Panc1 (cell line): ENCODE results near the gene SLC25A43. TPM values are rescaled to one million over a fixed set of nuclear protein-coding genes. Genes with fewer than 3 reads are reported as not detected.

ENCODE experiments used
- ATAC-seq: fragments of 200-7000 bp; cut with Tn5 transposase; 2 replicates; pipeline ENCODE4 v1.9.1; 2020; ENCODE audit warnings: mild to moderate bottlenecking, moderate library complexity
- Bru-seq: library from RNA; stranded (reverse); fragments of 400-500 nt; gene quantifications from one replicate; lab custom pipeline; 2021; lab: Mats Ljungman, UMichigan
- BruChase-seq, 2 experiments: library from RNA; stranded (reverse); fragments of 400-500 nt; gene quantifications; one replicate each; lab custom pipeline; 2021; lab: Mats Ljungman, UMichigan
- BruUV-seq: library from RNA; stranded (reverse); fragments of 400-500 nt; replicated peaks from 2 replicates; lab custom pipeline; 2021; lab: Mats Ljungman, UMichigan
- CTCF ChIA-PET: fragments of 300-600 bp; sonication (Branson Sonifier 250); formaldehyde crosslinking; loops from one replicate; lab custom pipeline; 2022; ENCODE audit warnings: antibody characterized with exemption; lab: Charles Lee
- POLR2A ChIA-PET: fragments of 300-600 bp; sonication (Branson Sonifier 250); formaldehyde crosslinking; loops from one replicate; lab custom pipeline; 2022; ENCODE audit warnings: antibody characterized with exemption; lab: Charles Lee
- DNase-seq: peaks from one replicate; pipeline ENCODE4 v3.0.0-alpha.2; 2010; ENCODE audit warnings: low read depth, low spot score
- H3K27ac ChIP-seq: 2 replicates; pipeline ENCODE4 v1.5.1; 2011; ENCODE audit warnings: mild to moderate bottlenecking, low read length, inconsistent platforms
- H3K27me3 ChIP-seq: fragments of 200-500 bp; sonication (Bioruptor generic); 2 replicates; pipeline ENCODE4 v1.6.0; 2014; ENCODE audit warnings: low read length, inconsistent platforms; ENCODE audit not compliant: control insufficient read depth, insufficient read depth
- H3K36me3 ChIP-seq: fragments of 200-500 bp; sonication (Bioruptor generic); 2 replicates; pipeline ENCODE4 v1.5.1; 2014; ENCODE audit warnings: inconsistent platforms, mild to moderate bottlenecking, low read length, moderate library complexity; ENCODE audit not compliant: control insufficient read depth, insufficient read depth
- H3K4me1 ChIP-seq: 2 replicates; pipeline ENCODE4 v1.5.1; 2011; ENCODE audit warnings: inconsistent platforms, mild to moderate bottlenecking, low read length, moderate library complexity; ENCODE audit not compliant: control insufficient read depth, insufficient read depth
- H3K4me3 ChIP-seq, 2 experiments: 2 replicates each; pipeline ENCODE4 v1.5.1; 2011 to 2012; ENCODE audit warnings: low read depth in 2 of 2, low read length in 2 of 2, mild to moderate bottlenecking in 2 of 2, inconsistent platforms in 1 of 2, moderate library complexity in 1 of 2
- H3K9me3 ChIP-seq: fragments of 200-500 bp; sonication (Bioruptor generic); 2 replicates; pipeline ENCODE4 v1.5.1; 2014; ENCODE audit warnings: low read depth, mild to moderate bottlenecking, inconsistent platforms, low read length, moderate library complexity; ENCODE audit not compliant: control insufficient read depth, insufficient read depth
- POLR2AphosphoS5 ChIP-seq: IDR thresholded peaks from 2 replicates; pipeline ENCODE4 v1.6.1; 2012; ENCODE audit warnings: mild to moderate bottlenecking, low read depth, low read length, moderate library complexity
- SIN3A ChIP-seq: IDR thresholded peaks from 2 replicates; pipeline ENCODE4 v1.6.1; 2012; ENCODE audit warnings: low read depth, mild to moderate bottlenecking, low read length, moderate library complexity, borderline replicate concordance; ENCODE audit not compliant: insufficient read depth
- TCF7L2 ChIP-seq: IDR thresholded peaks from 2 replicates; pipeline ENCODE4 v1.6.1; 2011; ENCODE audit warnings: mild to moderate bottlenecking, low read depth, low read length, inconsistent platforms
- in situ Hi-C: cut with HindIII; loops from 2 replicates; pipeline ENCODE4 v1.10.0; 2016; ENCODE audit warnings: low sequenced_read_pairs, low pct_unique_long_range_greater_than_20kb
- intact Hi-C: fragments of 100-400 bp; cut with micrococcal nuclease; formaldehyde crosslinking; loops from one replicate; pipeline ENCODE4 v1.10.0; 2022; ENCODE audit not compliant: unreplicated experiment
- long read RNA-seq: library from polyadenylated mRNA; unstranded; transcript quantifications from one replicate; pipeline ENCODE4 v2.0.0, GENCODE V29; 2021; ENCODE audit not compliant: unreplicated experiment
- polyA plus RNA-seq: library from polyadenylated mRNA; unstranded; fragments of >200 nt; gene quantifications from one replicate; pipeline ENCODE4 v1.2.1, GENCODE V29; 2012; ENCODE audit warnings: missing spikeins; ENCODE audit not compliant: insufficient read length
- total RNA-seq: library from RNA; stranded (reverse); gene quantifications from one replicate; pipeline ENCODE4 v1.2.1, GENCODE V29; 2021; ENCODE audit not compliant: unreplicated experiment
- TF ChIP-seq, protein P1 (sequence below), 2 experiments: IDR thresholded peaks; 2 replicates each; pipeline ENCODE4 v1.6.1; 2011 to 2012; ENCODE audit warnings: low read depth in 2 of 2, control low read depth in 1 of 2, low read length in 1 of 2, mild to moderate bottlenecking in 1 of 2, moderate library complexity in 1 of 2; ENCODE audit not compliant: insufficient read depth in 1 of 2
- TF ChIP-seq, protein P2 (sequence below): fragments of 450-650 bp; IDR thresholded peaks from 2 replicates; pipeline ENCODE4 v1.5.1; 2017; ENCODE audit warnings: mild to moderate bottlenecking

Gene SLC25A43
- total RNA-seq: 35.5 TPM
- 39.1 TPM for polyA plus RNA-seq
- percentile 72 among the genes with signal in this experiment for Bru-seq, nascent RNA
- BruChase-seq, experiment 1, labeled RNA remaining after a 2-hour chase: percentile 76 among the genes with signal in this experiment
- BruChase-seq, experiment 2, labeled RNA remaining after a 6-hour chase: percentile 74 among the genes with signal in this experiment
- long read RNA-seq, transcript SLC25A43-201 (5 exons, 2,783 nt): major isoform, 65 of 113 reads
- long read RNA-seq, transcript SLC25A43-204 (4 exons, 896 nt): minor isoform, 5 of 113 reads
- long read RNA-seq, partial matches to known transcripts: 20 of 113 reads
- long read RNA-seq, other reads (novel, unspliced or antisense): 23 of 113 reads

DNA sequence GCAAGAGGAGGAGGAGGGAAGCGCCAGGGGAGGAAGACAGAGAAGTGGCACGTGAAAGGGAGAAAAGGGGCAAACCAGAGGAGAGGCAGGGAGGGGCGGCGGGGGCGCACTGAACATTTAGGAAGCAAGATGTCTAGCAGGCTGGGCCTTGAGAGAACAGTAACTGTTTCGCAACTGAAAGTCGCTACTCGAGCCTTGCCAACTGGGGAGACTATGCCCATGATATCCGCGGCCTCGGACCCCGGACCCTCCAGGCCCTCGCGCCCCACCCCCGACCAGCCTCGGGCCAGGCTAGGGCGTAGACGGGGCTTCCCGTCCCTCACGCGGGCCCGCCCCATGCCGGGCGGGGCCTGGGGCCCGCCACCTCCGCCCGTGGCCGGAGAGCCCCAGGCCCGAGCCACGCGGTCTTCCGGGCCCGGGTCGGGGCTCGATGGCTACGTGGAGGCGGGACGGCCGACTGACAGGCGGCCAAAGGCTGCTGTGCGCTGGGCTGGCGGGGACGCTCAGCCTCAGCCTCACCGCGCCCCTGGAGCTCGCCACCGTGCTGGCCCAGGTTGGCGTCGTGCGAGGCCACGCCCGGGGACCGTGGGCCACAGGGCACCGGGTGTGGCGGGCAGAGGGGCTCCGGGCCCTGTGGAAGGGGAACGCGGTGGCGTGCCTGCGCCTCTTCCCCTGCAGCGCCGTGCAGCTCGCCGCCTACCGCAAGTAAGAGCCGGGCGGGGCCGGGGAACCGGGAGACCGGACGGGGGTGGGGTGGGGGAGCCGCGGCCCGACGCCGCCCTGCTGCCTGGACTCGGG, at the start of gene SLC25A43:
TSS of gene SLC25A43 (plus strand) at position 363 of the 798 bp plus-strand sequence. CDS start at position 431, 68 bp downstream.
- no TSS peak for BruUV-seq
- peak; percentile 97 for ATAC-seq
- intact Hi-C loops: no loop called here
- no peak for DNase-seq
- ChIA-PET CTCF (interaction anchor here (0.7 kb wide), 1 partner anchor 20 kb away, joined by 5 read pairs; no protein-coding TSS in a partner anchor), POLR2A (no interaction called here)
- no peaks in the 10 kb centered on the region for H3K36me3 ChIP-seq
- TF ChIP-seq, protein P1, sequence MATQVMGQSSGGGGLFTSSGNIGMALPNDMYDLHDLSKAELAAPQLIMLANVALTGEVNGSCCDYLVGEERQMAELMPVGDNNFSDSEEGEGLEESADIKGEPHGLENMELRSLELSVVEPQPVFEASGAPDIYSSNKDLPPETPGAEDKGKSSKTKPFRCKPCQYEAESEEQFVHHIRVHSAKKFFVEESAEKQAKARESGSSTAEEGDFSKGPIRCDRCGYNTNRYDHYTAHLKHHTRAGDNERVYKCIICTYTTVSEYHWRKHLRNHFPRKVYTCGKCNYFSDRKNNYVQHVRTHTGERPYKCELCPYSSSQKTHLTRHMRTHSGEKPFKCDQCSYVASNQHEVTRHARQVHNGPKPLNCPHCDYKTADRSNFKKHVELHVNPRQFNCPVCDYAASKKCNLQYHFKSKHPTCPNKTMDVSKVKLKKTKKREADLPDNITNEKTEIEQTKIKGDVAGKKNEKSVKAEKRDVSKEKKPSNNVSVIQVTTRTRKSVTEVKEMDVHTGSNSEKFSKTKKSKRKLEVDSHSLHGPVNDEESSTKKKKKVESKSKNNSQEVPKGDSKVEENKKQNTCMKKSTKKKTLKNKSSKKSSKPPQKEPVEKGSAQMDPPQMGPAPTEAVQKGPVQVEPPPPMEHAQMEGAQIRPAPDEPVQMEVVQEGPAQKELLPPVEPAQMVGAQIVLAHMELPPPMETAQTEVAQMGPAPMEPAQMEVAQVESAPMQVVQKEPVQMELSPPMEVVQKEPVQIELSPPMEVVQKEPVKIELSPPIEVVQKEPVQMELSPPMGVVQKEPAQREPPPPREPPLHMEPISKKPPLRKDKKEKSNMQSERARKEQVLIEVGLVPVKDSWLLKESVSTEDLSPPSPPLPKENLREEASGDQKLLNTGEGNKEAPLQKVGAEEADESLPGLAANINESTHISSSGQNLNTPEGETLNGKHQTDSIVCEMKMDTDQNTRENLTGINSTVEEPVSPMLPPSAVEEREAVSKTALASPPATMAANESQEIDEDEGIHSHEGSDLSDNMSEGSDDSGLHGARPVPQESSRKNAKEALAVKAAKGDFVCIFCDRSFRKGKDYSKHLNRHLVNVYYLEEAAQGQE (IDR thresholded peaks at IDR 0.05; ENCODE audit: insufficient read depth in 1 of 2, low read depth in 2 of 2, low read length in 1 of 2): no peak
- TF ChIP-seq SIN3A (no peak; the same call in 1 of the 2 replicates), POLR2AphosphoS5 (peak; percentile 59; the same call in 1 of the 2 replicates), TCF7L2 (no peak)
- TF ChIP-seq, protein P2, sequence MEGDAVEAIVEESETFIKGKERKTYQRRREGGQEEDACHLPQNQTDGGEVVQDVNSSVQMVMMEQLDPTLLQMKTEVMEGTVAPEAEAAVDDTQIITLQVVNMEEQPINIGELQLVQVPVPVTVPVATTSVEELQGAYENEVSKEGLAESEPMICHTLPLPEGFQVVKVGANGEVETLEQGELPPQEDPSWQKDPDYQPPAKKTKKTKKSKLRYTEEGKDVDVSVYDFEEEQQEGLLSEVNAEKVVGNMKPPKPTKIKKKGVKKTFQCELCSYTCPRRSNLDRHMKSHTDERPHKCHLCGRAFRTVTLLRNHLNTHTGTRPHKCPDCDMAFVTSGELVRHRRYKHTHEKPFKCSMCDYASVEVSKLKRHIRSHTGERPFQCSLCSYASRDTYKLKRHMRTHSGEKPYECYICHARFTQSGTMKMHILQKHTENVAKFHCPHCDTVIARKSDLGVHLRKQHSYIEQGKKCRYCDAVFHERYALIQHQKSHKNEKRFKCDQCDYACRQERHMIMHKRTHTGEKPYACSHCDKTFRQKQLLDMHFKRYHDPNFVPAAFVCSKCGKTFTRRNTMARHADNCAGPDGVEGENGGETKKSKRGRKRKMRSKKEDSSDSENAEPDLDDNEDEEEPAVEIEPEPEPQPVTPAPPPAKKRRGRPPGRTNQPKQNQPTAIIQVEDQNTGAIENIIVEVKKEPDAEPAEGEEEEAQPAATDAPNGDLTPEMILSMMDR: no peak
- peak within 1 kb of the TSS; percentile 81 for H3K27ac ChIP-seq
- no peaks in the 10 kb centered on the region for H3K9me3 ChIP-seq
- H3K4me3 ChIP-seq: peak within 1 kb of the TSS; percentile 59 to 87
- in situ Hi-C loops: no loop called here
- no peaks in the 10 kb centered on the region for H3K27me3 ChIP-seq
- peaks cover 14% of the 10 kb centered on the region for H3K4me1 ChIP-seq

DNA sequence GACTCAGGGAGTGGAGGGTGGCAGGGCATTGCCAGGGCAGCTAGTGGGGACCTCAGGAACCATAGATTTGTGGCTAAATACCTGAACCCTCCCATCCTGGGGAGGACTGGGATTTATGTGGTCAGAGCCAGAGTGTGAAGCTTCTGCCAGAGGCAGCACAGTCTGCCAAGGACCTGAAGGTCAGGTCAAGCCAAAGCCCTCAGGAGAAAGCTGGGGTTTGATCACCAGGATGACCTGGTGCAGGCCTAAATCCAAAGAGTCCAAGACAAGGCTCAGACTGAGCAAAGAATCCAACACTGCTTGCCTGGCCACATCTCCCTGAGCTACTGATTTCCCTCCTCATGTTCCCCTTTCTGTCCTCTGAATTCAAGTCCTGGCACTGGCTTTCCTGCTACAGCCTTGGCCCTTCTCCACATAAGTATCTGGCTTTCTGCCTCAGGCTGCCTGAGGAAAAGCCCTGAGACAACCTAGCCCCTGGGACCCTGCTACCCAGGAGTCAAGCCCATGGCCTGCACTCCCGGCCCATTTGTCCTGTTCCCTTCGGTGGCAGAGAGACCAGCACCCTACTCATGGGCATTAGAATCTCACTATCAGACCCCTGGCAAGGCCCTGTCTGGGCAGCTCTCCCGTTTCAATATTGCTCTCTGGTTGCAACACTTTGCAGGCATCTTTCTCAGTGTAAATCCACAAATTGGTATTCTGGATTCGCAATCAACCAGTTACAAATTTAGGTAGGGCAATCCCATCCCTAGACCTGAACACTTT, 39.3 kb upstream of the SLC25A43 start:
- CTCF ChIA-PET: no interaction called here
- POLR2A ChIA-PET: no interaction called here
- intact Hi-C loops: no loop called here
- Histone ChIP-seq H3K36me3 (no peaks in the 10 kb centered on the region), H3K4me3 (no peak overlapping the region), H3K27ac (no peak overlapping the region), H3K27me3 (no peaks in the 10 kb centered on the region), H3K4me1 (no peaks in the 10 kb centered on the region), H3K9me3 (no peaks in the 10 kb centered on the region)
- DNase-seq: no peak
- ATAC-seq: 0 out of 2 replicates have a peak, but pooled peaks have one; percentile 17
- in situ Hi-C loops: no loop called here
- no TSS peak for BruUV-seq
- TF ChIP-seq, protein P1 (IDR thresholded peaks at IDR 0.05; ENCODE audit: insufficient read depth in 1 of 2, low read depth in 2 of 2, low read length in 1 of 2): no peak
- TF ChIP-seq, protein P2: no peak
- TF ChIP-seq POLR2AphosphoS5 (no peak), TCF7L2 (no peak), SIN3A (no peak)
